ENCODE data around the gene PYGO1. TPM values are rescaled to one million over a fixed set of nuclear protein-coding genes. Genes with fewer than 3 reads are reported as not detected.
"Not testable (repeated sequence)": the region's sequence is repeated elsewhere in the genome, so short reads cannot be mapped to it uniquely, and the experiment has no call there.

Gene PYGO1
- polyA plus RNA-seq, 4 donors, result 13.3 to 16.8 (median 14.8) TPM

- not testable (repeated sequence) for DNase-seq (ENCODE audit: low read depth in 4 of 4, low spot score in 2 of 4)
These were observed 74.3 kb downstream of the PYGO1 start for GRCh38 chr15:55513621-55514413.

- DNase-seq (ENCODE audit: low read depth in 4 of 4, low spot score in 2 of 4), result no peak
These were observed 75.0 kb downstream of the PYGO1 start for GRCh38 chr15:55513152-55513551.

- no peak for DNase-seq (ENCODE audit: low read depth in 4 of 4, low spot score in 2 of 4)
These were observed 80.6 kb downstream of the PYGO1 start for GRCh38 chr15:55507567-55507966.

- not testable (repeated sequence) for DNase-seq (ENCODE audit: low read depth in 4 of 4, low spot score in 2 of 4)
These were observed 82.7 kb downstream of the PYGO1 start for GRCh38 chr15:55505407-55505806.

GRCh38 chr15:55499151-55499550 lies 89.0 kb downstream of the PYGO1 start:
- DNase-seq (ENCODE audit: low read depth in 4 of 4, low spot score in 2 of 4), result no peak

GRCh38 chr15:55498109-55498938 lies 89.8 kb downstream of the PYGO1 start:
- peak; percentile 57 to 84 (median 78) for DNase-seq (ENCODE audit: low read depth in 4 of 4, low spot score in 2 of 4)

- no peak for DNase-seq (ENCODE audit: low read depth in 4 of 4, low spot score in 2 of 4)
These were observed 91.4 kb downstream of the PYGO1 start for GRCh38 chr15:55496716-55497115.

- DNase-seq (ENCODE audit: low read depth in 4 of 4, low spot score in 2 of 4), result no peak
These were observed 93.2 kb downstream of the PYGO1 start for GRCh38 chr15:55494931-55495330.

GRCh38 chr15:55488952-55489600 lies 99.1 kb downstream of the PYGO1 start:
- DNase-seq (ENCODE audit: low read depth in 4 of 4, low spot score in 2 of 4), result not testable (repeated sequence)

Other genes starting within 250 kb of the PYGO1 start
- 10 to 100 TPM; 45.6 to 61.4 (median 55.4) TPM for gene CCPG1, start 180.0 kb downstream of the PYGO1 start, polyA plus RNA-seq (ENCODE audit: insufficient read length in 4 of 4)
- 1 to 10 TPM; 5.9 to 7.7 (median 6.9) TPM for gene PIERCE2, start 179.8 kb downstream of the PYGO1 start, polyA plus RNA-seq (ENCODE audit: insufficient read length in 4 of 4)
- 10 to 100 TPM in 2 of 4 donors, 1 to 10 TPM in 2; 9.0 to 12.4 (median 10.7) TPM for gene DNAAF4, start 80.1 kb downstream of the PYGO1 start, polyA plus RNA-seq (ENCODE audit: insufficient read length in 4 of 4)
- gene PRTG, start 154.8 kb upstream of the PYGO1 start, polyA plus RNA-seq (ENCODE audit: insufficient read length in 4 of 4), result 10 to 100 TPM; 11.3 to 14.8 (median 13.4) TPM